Neutrophil (primary cell): ENCODE data around the gene PSME3.
"Not testable (repeated sequence)": the region's sequence is repeated elsewhere in the genome, so short reads cannot be mapped to it uniquely, and the experiment has no call there.

Source experiments
- H3K27ac ChIP-seq: fragments of 200-600 bp; sonication (generic); 2 replicates; pipeline ENCODE4 v1.5.1; 2016; ENCODE audit warnings: mild to moderate bottlenecking, moderate library complexity
- H3K27me3 ChIP-seq: fragments of 200-600 bp; sonication (generic); 2 replicates; pipeline ENCODE4 v1.6.0; 2016; ENCODE audit warnings: mild to moderate bottlenecking
- H3K36me3 ChIP-seq: fragments of 200-600 bp; sonication (generic); 2 replicates; pipeline ENCODE4 v1.5.1; 2017
- H3K4me1 ChIP-seq, 2 experiments: fragments of 200-600 bp in 1 of 2; sonication (generic) in 1 of 2; 1 replicate in 1 of 2; 2 replicates in 1 of 2; pipeline versions ENCODE4 v1.5.1 to v1.6.1; 2013 to 2016; ENCODE audit warnings: low read depth in 1 of 2, low read length in 1 of 2, mild to moderate bottlenecking in 1 of 2, moderate library complexity in 1 of 2; ENCODE audit not compliant: control insufficient read depth in 1 of 2, insufficient read depth in 1 of 2
- H3K4me3 ChIP-seq, 2 experiments: fragments of 200-600 bp in 1 of 2; sonication (generic) in 1 of 2; 1 replicate in 1 of 2; 2 replicates in 1 of 2; pipeline ENCODE4 v1.5.1; 2013 to 2016; ENCODE audit warnings: low read depth in 1 of 2, low read length in 1 of 2, mild to moderate bottlenecking in 1 of 2, moderate library complexity in 1 of 2
- H3K9me3 ChIP-seq: fragments of 200-600 bp; sonication (generic); 2 replicates; pipeline ENCODE4 v1.5.1; 2016
- CTCF ChIP-seq: fragments of 200-600 bp; sonication (generic); IDR thresholded peaks from 2 replicates; pipeline ENCODE4 v1.5.1; 2016; ENCODE audit warnings: antibody characterized with exemption

PSME3 gene

DNA sequence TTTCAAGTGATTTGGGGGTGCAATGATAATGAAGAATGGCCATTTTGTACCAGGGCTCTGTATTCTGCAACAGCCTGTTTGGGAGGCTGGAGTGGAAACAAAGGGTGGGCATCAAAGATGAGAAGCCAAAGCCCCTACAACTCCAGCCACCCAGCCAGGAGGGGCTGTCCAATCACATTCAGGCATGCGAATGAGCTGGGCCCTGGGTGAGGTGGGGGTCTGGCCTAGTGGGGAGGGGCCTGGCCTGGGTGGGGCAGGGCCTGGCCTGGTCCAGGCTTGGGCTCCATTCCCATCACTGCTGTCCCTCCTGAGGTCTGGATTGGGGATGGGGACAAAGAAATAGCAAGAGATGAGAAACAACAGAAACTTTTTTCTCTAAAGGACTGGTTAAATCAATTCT lies 24.2 kb downstream of the PSME3 start:
- Histone ChIP-seq H3K4me3 (no peak overlapping the region), H3K27ac (no peak overlapping the region), H3K4me1 (peaks cover 8 to 11% of the 10 kb centered on the region in 2 experiments), H3K9me3 (no peaks in the 10 kb centered on the region), H3K27me3 (no peaks in the 10 kb centered on the region), H3K36me3 (no peaks in the 10 kb centered on the region)
- no peak for TF ChIP-seq CTCF

DNA sequence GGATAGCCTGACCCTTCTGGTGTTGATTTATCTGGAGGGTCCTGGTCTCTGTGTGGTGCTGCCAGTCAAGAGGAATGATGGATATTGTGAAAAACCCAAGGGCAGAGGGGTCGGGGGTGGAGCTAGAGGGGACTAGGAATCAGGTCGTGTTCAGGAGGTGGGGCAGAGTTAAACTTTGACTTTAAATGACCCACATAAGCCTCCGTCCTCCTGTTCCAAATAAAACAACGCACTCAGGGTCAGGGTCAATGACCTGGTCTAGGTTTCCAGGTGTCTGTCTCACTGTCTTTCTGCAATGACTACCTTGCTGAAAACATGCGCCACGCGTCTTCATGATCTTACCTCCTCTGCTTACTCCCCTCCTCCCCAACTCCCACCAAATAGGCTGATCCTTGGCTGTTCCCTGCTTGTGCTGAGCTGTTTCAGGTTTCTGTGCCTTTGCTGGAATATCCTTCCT lies 32.5 kb downstream of the PSME3 start:
- Histone ChIP-seq H3K27ac (no peak overlapping the region), H3K36me3 (no peaks in the 10 kb centered on the region), H3K27me3 (no peaks in the 10 kb centered on the region), H3K4me3 (no peak overlapping the region), H3K4me1 (no peaks in the 10 kb centered on the region), H3K9me3 (no peaks in the 10 kb centered on the region)
- no peak for TF ChIP-seq CTCF

- Histone ChIP-seq H3K27ac (no peak overlapping the region), H3K4me3 (no peak overlapping the region), H3K36me3 (no peaks in the 10 kb centered on the region), H3K27me3 (no peaks in the 10 kb centered on the region), H3K9me3 (no peaks in the 10 kb centered on the region), H3K4me1 (no peaks in the 10 kb centered on the region)
- no peak for TF ChIP-seq CTCF
These were observed 33.0 kb downstream of the PSME3 start for GRCh38 chr17:42866216-42866615.

DNA sequence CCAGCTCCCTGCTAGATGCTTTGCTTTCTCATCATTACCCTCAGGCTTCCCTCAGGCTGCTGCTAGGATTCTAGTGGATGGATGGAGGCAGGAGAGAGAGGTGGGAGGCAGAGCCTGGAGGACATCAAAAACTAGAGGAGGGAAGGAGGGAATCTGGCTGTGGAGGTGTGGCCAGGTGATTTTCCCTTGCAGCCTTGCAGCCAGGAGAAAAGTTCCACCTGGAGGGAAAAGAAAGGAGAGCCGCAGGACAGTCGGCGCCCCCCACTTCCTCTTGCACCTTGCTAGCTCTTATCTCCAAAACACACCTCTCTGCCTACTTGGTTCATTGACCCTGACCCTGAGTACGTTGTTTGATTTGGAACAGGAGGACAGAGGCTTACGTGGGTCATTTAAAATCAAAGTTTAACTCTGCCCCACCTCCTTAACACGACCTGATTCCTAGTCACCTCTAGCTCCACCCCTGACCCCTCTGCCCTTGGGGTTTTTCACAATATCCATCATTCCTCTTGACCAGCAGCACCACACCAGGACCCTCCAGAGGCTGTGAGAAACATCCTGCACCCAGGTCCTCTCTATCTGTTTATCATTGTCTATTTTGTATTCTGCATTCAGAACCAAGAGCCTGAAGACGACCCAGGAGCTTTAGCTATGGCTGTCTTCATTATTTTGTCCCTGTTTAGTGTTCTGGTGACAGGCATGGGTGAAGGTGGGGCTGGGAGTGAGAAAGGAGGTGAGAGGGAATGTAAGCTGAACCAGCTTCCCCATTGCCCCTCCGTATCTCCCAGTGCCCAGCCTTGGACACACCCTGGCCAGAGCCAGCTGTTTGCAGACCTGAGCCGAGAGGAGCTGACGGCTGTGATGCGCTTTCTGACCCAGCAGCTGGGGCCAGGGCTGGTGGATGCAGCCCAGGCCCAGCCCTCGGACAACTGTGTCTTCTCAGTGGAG lies 33.7 kb downstream of the PSME3 start:
- Histone ChIP-seq H3K4me3 (no peak overlapping the region), H3K36me3 (peaks cover 2% of the 10 kb centered on the region), H3K4me1 (no peaks in the 10 kb centered on the region), H3K27me3 (no peaks in the 10 kb centered on the region), H3K9me3 (no peaks in the 10 kb centered on the region), H3K27ac (no peak overlapping the region)
- no peak for TF ChIP-seq CTCF

DNA sequence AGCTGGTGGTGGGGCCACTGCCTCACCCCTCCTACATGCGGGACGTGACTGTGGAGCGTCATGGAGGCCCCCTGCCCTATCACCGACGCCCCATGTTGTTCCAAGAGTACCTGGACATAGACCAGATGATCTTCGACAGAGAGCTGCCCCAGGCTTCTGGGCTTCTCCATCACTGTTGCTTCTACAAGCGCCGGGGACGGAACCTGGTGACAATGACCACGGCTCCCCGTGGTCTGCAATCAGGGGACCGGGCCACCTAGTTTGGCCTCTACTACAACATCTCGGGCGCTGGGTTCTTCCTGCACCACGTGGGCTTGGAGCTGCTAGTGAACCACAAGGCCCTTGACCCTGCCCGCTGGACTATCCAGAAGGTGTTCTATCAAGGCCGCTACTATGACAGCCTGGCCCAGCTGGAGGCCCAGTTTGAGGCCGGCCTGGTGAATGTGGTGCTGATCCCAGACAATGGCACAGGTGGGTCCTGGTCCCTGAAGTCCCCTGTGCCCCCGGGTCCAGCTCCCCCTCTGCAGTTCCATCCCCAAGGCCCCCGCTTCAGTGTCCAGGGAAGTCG lies 34.6 kb downstream of the PSME3 start:
- not testable (repeated sequence) for H3K4me3 ChIP-seq, H3K27ac ChIP-seq, H3K4me1 ChIP-seq, H3K9me3 ChIP-seq, H3K27me3 ChIP-seq
- H3K36me3 ChIP-seq: peaks cover 10% of the 10 kb centered on the region

DNA sequence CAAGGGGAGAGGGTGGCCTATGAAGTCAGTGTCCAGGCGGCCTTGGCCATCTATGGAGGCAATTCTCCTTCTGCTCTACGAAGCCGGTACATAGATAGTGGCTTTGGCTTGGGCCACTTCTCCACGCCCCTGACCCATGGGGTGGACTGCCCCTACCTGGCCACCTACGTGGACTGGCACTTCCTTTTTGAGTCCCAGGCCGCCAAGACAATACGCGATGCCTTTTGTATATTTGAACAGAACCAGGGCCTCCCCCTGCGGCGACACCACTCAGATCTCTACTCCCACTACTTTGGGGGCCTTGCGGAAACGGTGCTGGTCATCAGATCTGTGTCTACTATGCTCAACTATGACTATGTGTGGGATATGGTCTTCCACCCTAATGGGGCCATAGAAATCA lies 35.1 kb downstream of the PSME3 start:
- no peaks in the 10 kb centered on the region for H3K27me3 ChIP-seq
- no peaks in the 10 kb centered on the region for H3K9me3 ChIP-seq
- H3K4me1 ChIP-seq: no peaks in the 10 kb centered on the region
- H3K4me3 ChIP-seq: no peak overlapping the region
- no peak overlapping the region for H3K27ac ChIP-seq
- peaks cover 16% of the 10 kb centered on the region for H3K36me3 ChIP-seq
- TF ChIP-seq CTCF: no peak
